Stimulated activated CD4-positive, alpha-beta T cell treated with anti-CD3 and anti-CD28 coated beads, TNF-alpha, amount 100 ng/mL, for 24 hours (primary cell): ENCODE results near the gene FAM89A.
"Not testable (repeated sequence)": the region's sequence is repeated elsewhere in the genome, so short reads cannot be mapped to it uniquely, and the experiment has no call there.

ENCODE experiments used
- DNase-seq, 3 experiments: peaks; one replicate each; pipeline ENCODE4 v3.0.0-alpha.2; 2020; ENCODE audit warnings: low read depth in 3 of 3

The FAM89A gene

GRCh38 chr1:231055271-231055670, 15.2 kb upstream of the FAM89A start:
- DNase-seq: no peak

- no peak for DNase-seq
Observed at GRCh38 chr1:231053493-231054162, 13.6 kb upstream of the FAM89A start.

GRCh38 chr1:231052777-231053176, 12.7 kb upstream of the FAM89A start:
- no peak for DNase-seq

- not testable (repeated sequence) for DNase-seq
Observed at GRCh38 chr1:231050932-231051331, 10.9 kb upstream of the FAM89A start.

- DNase-seq: no peak
Observed at GRCh38 chr1:231050395-231050794, 10.3 kb upstream of the FAM89A start.

GRCh38 chr1:231049121-231049979, 9.3 kb upstream of the FAM89A start:
- no peak for DNase-seq

GRCh38 chr1:231048419-231048818, 8.4 kb upstream of the FAM89A start:
- not testable (repeated sequence) for DNase-seq

- DNase-seq: not testable (repeated sequence)
Observed at GRCh38 chr1:231047529-231047928, 7.5 kb upstream of the FAM89A start.

- DNase-seq: no peak
Observed at GRCh38 chr1:231046730-231047395, 6.8 kb upstream of the FAM89A start.

GRCh38 chr1:231045921-231046729, 6.1 kb upstream of the FAM89A start:
- not testable (repeated sequence) for DNase-seq

- DNase-seq: no peak
Observed at GRCh38 chr1:231045286-231045685, 5.2 kb upstream of the FAM89A start.

GRCh38 chr1:231044588-231044987, 4.5 kb upstream of the FAM89A start:
- no peak for DNase-seq

GRCh38 chr1:231041719-231042261, 1.7 kb upstream of the FAM89A start:
- DNase-seq: no peak

GRCh38 chr1:231040800-231041718, 1.0 kb upstream of the FAM89A start:
- no peak for DNase-seq

- DNase-seq: peak in 1 of 3 experiments; percentile 52
Observed at GRCh38 chr1:231039161-231040018, 664 bp downstream of the FAM89A start.

- no peak for DNase-seq
Observed at GRCh38 chr1:231037585-231038517, 2.2 kb downstream of the FAM89A start.

GRCh38 chr1:231036416-231036815, 3.6 kb downstream of the FAM89A start:
- DNase-seq: no peak

GRCh38 chr1:231035799-231036198, 4.3 kb downstream of the FAM89A start:
- no peak for DNase-seq
